Measurements from ENCODE around the gene MTSS2.
"Not testable (repeated sequence)": the region's sequence is repeated elsewhere in the genome, so short reads cannot be mapped to it uniquely, and the experiment has no call there.

MTSS2 gene

GRCh38 chr16:70685061-70685937 is 554 bp downstream of the MTSS2 start:
- DNase-seq = no peak

GRCh38 chr16:70684146-70685060 is 1.4 kb downstream of the MTSS2 start:
- DNase-seq = no peak

- no peak for DNase-seq
Measured at GRCh38 chr16:70683146-70683944, 2.5 kb downstream of the MTSS2 start.

GRCh38 chr16:70682239-70683145 is 3.4 kb downstream of the MTSS2 start:
- no peak for DNase-seq

GRCh38 chr16:70681382-70682238 is 4.2 kb downstream of the MTSS2 start:
- DNase-seq = no peak

- DNase-seq = no peak
Measured at GRCh38 chr16:70680495-70681381, 5.1 kb downstream of the MTSS2 start.

- DNase-seq = no peak
Measured at GRCh38 chr16:70679671-70680494, 6.0 kb downstream of the MTSS2 start.

- no peak for DNase-seq
Measured at GRCh38 chr16:70678898-70679670, 6.8 kb downstream of the MTSS2 start.

DNA sequence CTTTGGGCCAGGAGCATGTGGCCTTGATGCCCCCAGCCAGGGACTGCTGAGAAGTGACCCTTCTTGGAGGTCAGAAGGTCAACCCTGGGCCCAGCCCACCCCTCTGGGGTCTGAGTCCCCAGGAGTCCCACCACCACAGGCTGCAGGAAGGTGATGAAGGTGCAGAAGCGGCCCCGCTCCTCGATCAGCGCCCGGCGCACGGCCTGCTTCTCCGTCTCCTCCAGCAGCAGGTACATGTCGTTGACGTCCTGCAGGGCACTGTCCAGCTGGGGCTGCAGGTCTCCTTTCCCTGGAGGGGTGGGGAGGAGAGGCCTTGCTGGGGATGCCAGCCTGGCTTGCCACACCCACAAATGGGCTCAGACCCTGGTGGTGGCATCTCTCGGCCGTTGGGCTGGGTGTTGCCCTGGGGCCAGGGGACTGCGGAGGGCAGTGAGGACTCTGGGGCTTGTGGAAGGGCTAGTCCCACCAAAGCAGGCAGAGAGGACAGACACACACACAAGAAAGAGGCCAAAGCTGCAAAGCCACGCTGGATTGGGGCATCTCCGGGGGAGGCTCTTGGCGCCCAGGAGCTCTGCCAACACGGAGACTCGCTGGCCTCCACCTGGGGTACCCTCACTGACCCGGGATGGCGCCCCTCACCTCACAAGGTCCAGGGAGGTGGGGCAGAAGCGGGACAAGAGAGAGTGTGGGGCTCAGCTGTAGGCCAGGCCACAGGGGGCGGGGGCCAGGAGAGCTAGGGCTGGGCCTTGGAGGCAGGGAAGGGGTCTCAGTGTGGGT is 7.5 kb downstream of the MTSS2 start:
- DNase-seq = no peak

- no peak for DNase-seq
Measured at GRCh38 chr16:70677499-70678120, 8.2 kb downstream of the MTSS2 start.

GRCh38 chr16:70676675-70677498 is 9.0 kb downstream of the MTSS2 start:
- no peak for DNase-seq

- no peak for DNase-seq
Measured at GRCh38 chr16:70675851-70676513, 9.9 kb downstream of the MTSS2 start.

- DNase-seq = no peak
Measured at GRCh38 chr16:70674221-70675014, 11.4 kb downstream of the MTSS2 start.

- not testable (repeated sequence) for DNase-seq
Measured at GRCh38 chr16:70670938-70671337, 14.9 kb downstream of the MTSS2 start.

Measured in GOT3 (cell line).